DMS 273 (cell line): ENCODE measurements around the gene ARL3.
"Not testable (repeated sequence)": the region's sequence is repeated elsewhere in the genome, so short reads cannot be mapped to it uniquely, and the experiment has no call there.

Experiments
- DNase-seq: peaks from one replicate; lab custom pipeline; 2025; ENCODE audit not compliant: unreplicated experiment; lab: John Stamatoyannopoulos, UW

ARL3 gene

DNA sequence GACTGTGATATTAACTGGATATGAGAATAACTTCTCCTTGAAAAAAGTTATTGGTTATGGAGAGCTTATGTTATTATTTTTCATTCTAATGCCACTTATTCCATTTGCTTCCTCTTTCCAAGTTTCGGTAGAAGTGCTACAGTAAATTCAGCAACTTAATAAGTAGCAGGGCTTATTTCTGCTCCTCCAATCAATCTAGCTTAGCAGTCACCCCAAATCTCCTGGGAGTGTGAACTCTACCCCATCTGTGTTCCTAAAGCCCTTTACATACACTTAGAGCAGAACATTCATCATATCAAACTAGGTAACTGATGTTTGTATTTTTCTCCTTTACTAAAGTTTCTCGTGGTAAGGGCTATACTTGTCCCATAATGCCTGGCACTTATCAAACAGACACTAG is 8.7 kb downstream of the ARL3 start:
- DNase-seq = no peak

DNA sequence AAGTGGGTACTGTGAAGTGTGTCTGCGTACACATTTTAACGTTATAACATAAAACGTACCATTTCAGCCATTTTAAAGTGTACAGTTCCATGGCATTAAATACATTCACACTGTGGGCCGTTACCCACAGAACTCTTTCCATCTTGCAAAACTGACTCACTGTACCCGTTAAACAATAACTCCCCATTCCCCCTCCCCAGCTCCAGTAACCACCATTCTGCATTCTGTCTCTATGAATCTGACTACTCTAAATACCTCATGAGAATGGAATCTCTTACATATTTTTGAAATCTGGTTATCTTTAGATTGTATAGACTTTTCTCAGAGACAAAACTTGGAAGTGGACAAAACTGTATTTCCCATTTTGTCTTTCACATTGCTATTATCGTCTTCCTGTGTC is 9.3 kb downstream of the ARL3 start:
- DNase-seq = no peak

- DNase-seq = no peak
Observed at GRCh38 chr10:102702742-102703141, 11.5 kb downstream of the ARL3 start.

GRCh38 chr10:102701796-102702195 is 12.4 kb downstream of the ARL3 start:
- DNase-seq = no peak

DNA sequence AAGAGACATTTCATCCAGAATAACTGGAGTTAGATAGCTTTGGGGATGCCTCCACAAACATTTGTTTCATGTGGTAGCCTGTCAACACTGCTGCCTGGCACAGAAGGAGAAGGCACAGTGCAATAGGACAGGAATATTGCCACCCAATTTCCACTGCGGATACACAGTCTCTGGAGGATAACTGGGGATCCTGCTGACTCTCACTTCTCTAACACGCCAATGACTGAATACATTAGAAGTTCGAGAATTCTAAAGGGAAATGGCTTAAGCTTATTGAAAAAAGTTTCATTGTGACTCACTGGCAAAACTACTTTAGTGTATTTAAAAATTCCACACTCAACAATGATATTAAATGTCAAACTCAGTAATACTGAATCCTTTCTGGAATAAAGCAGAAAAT is 12.9 kb downstream of the ARL3 start:
- DNase-seq = no peak

DNA sequence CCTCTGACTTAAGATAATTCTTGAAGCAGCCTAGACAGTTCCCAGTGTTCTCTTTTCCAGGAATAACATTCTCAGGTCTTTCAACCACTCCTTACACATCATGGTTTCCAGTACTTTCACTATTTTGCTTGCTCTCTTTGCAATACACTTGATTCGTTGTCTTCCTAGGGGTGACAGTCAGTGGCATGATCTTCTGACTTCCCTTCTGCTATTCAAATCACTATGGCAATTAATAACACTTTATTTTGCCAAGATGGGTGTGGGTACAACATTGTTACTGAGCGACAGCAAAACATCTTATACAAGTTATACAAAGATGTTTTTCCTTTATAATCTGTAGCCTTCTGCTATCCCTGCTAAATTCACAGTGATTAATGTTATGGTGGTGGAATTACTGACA is 15.3 kb downstream of the ARL3 start:
- DNase-seq = no peak

GRCh38 chr10:102696736-102697135 is 17.5 kb downstream of the ARL3 start:
- no peak for DNase-seq

DNA sequence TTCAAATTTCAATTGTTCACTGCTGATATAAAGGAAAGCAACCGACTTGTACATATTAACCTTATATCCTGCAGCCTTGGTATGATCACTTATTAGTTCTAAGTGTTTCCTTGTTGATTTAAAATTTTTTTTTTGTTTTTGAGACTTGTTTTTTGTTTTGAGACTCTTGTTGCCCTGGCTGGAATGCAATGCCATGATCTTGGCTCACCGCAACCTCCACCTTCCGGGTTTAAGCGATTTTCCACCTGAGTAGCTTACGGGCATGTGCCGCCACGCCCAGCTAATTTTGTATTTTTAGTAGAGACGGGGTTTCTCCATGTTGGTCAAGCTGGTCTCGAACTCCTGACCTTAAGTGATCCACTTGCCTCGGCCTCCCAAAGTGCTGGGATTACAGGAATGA is 18.8 kb downstream of the ARL3 start:
- not testable (repeated sequence) for DNase-seq

DNA sequence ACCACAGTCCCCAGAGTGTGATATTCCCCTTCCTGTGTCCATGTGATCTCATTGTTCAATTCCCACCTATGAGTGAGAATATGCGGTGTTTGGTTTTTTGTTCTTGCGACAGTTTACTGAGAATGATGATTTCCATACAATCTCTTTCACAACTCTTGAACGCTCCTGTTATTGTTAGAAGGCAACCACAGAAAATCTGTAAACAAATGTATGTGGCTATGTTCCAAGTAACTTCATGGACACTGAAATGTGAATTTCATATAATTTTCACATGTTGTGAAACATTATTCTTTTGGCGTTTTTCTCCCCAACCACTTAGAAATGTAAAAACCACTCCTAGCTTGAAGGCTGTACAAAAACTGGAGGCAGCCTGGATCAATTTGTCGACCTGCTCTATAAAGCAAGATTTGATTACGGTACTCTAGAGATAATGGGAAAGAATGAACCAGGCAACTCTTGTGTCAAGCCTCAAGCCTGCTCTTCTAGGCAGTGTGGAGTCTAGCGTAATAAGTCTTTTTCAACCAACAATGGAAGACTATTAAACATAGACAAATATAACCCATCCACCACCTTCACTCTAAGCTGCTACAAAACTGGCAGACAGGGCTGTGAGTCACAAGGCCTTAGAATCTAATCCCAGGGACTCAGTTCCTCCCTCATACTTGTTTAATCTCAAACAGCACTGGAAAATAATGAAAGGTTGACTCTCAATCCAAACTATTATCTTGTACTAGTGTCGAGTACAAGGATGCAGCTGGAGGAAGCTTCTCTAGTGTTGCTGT is 22.7 kb downstream of the ARL3 start:
- DNase-seq = no peak

- no peak for DNase-seq
Observed at GRCh38 chr10:102683736-102684135, 30.5 kb downstream of the ARL3 start.

GRCh38 chr10:102682981-102683380 is 31.2 kb downstream of the ARL3 start:
- no peak for DNase-seq

DNA sequence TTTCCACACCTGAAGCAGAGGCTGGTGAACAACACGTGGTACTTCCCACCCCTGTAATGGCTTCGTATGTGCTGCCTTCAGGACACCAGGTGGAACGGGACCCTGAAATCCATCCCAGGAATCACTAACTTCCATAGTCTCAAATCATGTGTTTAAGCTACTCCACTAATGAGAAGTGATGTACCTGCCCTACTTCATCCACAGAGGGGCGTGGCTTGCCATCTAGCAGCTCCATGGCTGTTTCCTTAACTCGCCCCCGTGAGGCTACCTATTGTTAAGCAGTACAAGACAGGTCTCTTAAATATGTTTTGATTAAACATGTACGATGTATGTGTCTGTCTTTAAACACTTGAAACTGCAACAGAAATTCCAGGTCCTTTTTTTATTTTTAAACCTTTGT is 31.8 kb downstream of the ARL3 start:
- DNase-seq = no peak

DNA sequence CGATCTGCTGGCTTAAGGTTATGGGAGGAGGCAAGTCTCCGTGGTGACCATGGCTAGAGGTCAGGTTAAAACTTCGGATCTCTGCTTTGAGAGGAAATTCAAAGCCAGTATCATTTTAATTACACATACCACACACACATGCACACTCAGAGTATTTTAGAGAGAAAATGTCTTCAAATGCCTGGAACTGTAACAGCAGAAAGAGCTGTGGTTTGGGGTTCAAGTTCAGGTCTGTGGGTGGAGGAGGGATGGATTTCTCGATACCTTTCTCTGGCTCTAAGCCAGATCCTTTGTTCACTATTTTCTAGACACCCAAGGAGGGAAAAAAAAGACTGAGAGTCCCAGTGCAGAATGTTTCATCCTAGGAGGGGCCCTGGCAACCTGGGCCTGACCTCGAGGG is 32.5 kb downstream of the ARL3 start:
- DNase-seq = no peak

DNA sequence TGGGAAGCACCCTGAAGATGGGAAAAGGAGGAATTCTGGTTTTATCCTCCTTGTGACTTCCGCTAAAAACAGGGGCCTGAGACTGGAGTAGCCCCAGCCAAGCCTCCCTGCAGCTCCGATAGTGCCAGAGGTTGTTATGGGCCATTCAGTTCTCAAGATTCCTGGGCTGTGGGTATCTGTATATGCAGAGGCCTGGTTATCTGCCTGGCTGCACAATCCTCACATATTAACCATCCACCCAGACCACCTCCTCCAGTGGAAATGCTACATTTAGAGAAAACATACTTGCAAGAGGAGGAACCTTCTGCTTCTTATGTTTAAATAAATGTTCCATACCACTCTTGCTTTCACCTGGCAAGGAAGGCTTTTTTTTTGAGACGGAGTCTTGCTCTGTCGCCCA is 34.6 kb downstream of the ARL3 start:
- no peak for DNase-seq

- DNase-seq = peak; percentile 59
Observed at GRCh38 chr10:102678842-102679289, 35.3 kb downstream of the ARL3 start.

GRCh38 chr10:102678068-102678400 is 36.2 kb downstream of the ARL3 start:
- DNase-seq = no peak

GRCh38 chr10:102677331-102678067 is 36.7 kb downstream of the ARL3 start:
- no peak for DNase-seq

DNA sequence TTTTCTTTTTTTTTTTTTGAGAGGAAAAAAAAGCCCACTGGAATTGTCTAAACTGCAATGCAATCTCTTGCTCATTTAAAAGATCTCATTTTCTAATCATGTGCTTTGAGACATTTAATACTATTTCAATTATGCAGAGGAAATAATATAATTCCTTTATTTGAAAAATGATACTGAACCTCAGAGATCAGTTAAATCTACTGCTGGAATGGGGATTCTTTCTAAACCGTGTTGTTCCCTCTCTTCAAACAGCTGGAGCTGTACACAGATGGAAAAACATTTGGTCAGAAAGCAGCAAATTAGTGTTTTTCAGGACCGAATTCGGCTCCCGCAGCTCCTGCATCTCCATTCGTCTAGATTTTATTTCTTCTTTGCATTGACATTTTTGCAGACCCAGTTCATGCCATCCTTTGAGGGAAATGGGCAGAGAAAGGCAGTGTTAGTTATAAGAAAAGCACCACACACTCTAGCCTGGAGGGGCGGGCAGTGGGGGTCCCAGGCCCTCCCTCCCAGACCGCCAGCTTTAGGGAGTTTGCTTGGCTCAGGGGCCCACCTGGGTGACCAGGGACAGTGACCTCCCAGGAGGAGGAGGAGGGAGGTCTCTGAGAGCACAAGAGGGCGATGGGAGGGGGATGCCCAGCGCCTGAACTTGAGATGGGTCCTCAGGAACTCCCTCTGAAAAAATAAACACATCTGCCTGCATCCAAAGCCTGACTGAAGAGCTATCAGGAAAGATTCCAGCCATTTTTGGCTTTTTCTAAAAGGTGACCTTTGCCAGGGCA is 37.5 kb downstream of the ARL3 start:
- DNase-seq = no peak

DNA sequence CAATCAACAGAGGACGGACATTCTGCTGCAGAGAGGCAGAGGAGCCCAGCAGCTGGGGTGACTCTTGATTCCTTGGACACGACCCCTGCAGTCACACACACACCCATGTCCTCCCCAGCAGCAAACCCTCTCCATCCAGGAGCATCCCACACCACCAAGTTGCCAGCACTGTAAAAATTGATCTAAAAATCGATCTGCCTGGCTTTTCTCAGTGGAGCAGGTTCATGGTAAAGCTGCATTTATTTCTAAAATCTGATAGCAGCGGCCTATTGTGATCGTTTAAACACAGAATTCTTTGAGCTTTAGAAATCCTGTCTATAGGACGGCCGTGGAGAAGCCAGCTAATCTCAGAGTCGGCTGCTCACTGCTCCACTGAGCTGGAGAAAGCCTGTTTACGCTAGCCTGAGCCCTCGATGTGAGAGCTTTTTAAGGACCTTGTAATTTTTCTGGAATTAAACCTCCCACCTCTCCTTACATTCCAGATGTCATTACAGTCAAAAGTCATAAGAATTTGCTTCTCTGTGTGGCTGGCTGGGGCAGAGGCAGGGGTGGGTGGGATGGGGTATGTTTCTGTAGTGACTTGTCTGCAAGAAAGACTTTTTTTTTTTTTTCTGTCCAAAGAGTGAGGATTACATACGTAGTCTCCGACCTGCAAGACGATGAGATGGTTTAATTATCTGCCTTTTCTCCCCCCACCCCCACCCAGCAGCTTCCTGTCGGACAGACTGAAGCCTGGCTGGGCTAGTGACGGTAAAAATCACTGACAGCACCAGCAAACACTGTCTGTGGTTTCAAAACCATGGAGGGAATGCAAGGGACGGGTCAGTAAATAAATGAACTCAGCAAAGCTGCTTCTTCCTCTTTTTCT is 38.3 kb downstream of the ARL3 start:
- no peak for DNase-seq

DNA sequence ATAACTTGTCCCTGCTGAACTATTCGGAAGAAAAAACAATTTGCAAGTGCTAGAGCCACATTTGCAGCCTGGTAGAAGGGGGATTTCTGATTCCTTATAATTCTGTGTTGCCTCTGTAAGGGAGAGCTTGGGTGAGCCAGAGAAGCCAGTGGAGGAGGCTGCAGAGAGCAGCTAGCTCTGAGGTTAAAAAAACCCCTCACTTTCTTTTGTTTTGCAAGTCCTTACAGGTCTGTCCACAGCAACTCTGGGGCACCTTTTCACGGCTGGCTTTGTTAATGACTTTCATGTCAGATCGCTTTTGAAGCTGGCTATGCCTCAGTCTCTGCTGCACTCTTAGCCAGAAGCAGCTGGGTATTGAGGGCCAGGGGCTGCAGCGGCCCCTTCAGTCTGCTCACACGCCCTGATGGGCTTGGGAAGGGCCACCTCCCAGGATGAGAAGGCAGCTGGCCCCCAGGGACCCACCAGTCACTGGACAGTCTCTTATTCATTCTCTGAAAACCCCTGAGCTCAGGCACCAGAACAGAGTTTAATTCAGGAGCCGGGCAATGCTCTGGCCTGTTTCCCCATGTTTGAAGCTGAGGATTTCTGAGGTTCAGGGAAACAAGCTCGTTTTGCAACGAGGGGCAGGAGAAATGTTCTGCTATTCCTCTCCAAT is 39.1 kb downstream of the ARL3 start:
- no peak for DNase-seq
